Central memory CD8-positive, alpha-beta T cell (primary cell): Measurements from ENCODE around the gene KIAA1143.
A peak's percentile ranks its signal among the peaks of the same experiment; 100 is the strongest.

Source experiments
- ATAC-seq: fragments of 150-1000 bp; cut with Tn5 transposase; replicated peaks from 2 replicates; pipeline ENCODE4 v1.10.0; 2022; ENCODE audit warnings: mild to moderate bottlenecking, moderate FRiP score, moderate number of reproducible peaks; ENCODE audit not compliant: poor library complexity, severe bottlenecking; ENCODE audit errors: extremely low read depth
- DNase-seq, 2 donors: peaks; one replicate each; pipeline ENCODE4 v3.0.0; 2021; ENCODE audit warnings: low spot score in 2 of 2
- H3K27ac Mint-ChIP-seq: one replicate; pipeline ENCODE4 v1.8.0; 2022; ENCODE audit warnings: low read depth, mild to moderate bottlenecking, moderate library complexity, mixed read lengths
- H3K27me3 Mint-ChIP-seq: one replicate; pipeline ENCODE4 v1.8.0; 2022; ENCODE audit warnings: mixed read lengths
- H3K36me3 Mint-ChIP-seq: one replicate; pipeline ENCODE4 v1.8.0; 2022; ENCODE audit warnings: mild to moderate bottlenecking, moderate library complexity, mixed read lengths; ENCODE audit not compliant: insufficient read depth
- H3K4me1 Mint-ChIP-seq: one replicate; pipeline ENCODE4 v1.8.0; 2022; ENCODE audit warnings: mixed read lengths
- H3K4me3 Mint-ChIP-seq: one replicate; pipeline ENCODE4 v1.8.0; 2022; ENCODE audit warnings: mild to moderate bottlenecking, moderate library complexity, mixed read lengths
- H3K9me3 Mint-ChIP-seq: one replicate; pipeline ENCODE4 v1.8.0; 2022; ENCODE audit warnings: mixed read lengths

KIAA1143 gene

DNA sequence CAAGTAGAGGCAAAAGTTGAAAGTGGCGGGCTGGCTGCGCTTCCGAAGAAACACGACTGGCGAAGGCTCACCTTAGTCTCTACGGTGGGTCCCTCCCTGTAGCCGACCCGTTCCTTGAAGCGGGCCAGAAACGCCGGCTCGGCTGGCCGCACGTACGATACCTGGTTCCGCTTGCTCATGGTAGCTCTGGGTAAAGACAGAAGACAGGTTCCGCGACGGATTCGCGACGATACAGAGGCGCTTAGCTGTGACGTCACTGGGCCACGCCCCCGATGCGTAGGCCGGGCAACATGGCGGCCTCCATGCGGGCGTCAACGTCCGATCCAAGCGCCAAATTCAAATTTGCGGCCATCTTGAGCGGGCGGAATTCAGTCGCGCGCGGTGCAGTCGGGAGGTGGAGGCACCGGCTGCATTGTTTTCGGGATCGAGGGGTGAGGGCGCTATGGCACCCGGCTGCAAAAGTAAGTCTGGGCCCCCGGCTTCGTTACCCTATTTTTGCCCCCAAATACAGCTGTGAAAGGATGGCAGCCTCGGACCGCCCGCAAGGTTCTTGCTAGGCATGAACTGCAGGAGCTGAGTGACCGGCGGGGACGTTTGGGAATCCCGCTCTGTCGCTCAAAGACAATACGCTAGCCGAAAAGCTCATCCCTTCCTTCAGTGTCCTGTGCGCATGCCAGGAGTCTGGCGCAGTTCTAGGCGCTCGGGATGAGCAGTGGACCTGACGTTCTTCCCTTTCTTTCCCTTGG lies at the start of gene KIAA1143, which contains the start of gene KIF15:
TSS of gene KIAA1143 (minus strand) at position 196 of the 746 bp plus-strand sequence. CDS start at position 179, 17 bp downstream.
TSS of gene KIF15 (plus strand) at position 371 of the 746 bp plus-strand sequence. CDS start at position 443, 72 bp downstream.
- H3K9me3 Mint-ChIP-seq, result no peaks in the 10 kb centered on the region

DNA sequence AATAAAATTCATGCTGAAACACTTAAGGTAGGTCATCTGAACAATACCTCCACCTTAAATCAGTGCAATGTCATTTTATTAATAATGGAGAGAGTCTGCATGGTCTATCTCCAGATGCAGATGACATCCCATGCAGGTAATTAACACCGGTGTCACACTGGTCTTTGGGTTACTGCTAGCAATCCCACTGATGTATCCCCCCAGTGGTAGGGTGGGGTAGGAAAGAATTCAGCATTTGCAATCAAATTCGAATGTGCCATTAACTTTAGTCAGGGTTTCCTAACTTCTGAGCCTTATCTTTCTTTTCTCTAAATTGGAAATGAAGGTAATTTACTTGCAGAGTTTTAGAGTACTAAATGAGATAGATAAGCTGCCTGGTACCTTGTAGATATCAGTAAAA lies 44.5 kb upstream of the KIAA1143 start:
- Mint-ChIP-seq H3K36me3 (peaks cover 3% of the 10 kb centered on the region), H3K4me3 (no peak overlapping the region), H3K9me3 (no peaks in the 10 kb centered on the region), H3K4me1 (no peaks in the 10 kb centered on the region), H3K27ac (no peak overlapping the region), H3K27me3 (no peaks in the 10 kb centered on the region)
- ATAC-seq (no peak), DNase-seq (no peak)

More for the DNA sequence above, at the start of gene KIAA1143, which contains the start of gene KIF15:
- Mint-ChIP-seq H3K36me3 (peaks cover 24% of the 10 kb centered on the region), H3K4me1 (peaks cover 34% of the 10 kb centered on the region), H3K27ac (peak within 1 kb of the TSS; percentile 93), H3K4me3 (peak within 1 kb of the TSS; percentile 87), H3K27me3 (no peaks in the 10 kb centered on the region)
- DNase-seq, result peak; percentile 95 to 96
- ATAC-seq, result peak; percentile 99

DNA sequence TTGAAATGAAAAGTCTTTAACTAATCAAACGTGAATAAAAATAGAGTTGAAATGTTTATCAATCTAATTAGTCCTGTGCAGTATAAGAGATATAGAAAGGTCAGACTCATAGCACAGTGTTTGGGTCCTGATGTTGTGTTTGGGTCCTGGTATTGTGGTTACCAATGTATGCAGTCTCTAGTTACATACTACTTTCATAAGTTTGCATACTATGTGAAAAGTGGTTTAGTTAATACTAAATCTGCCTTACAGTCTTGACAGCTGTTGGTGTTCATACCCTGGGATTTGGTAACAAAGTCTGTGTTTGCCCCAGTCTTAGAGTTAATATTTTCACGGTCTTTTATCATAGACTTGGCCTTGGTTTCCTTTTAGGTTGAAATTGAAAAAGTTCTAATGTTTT lies 41.9 kb upstream of the KIAA1143 start:
- ATAC-seq (no peak), DNase-seq (no peak)
- Mint-ChIP-seq H3K27me3 (no peaks in the 10 kb centered on the region), H3K36me3 (peaks cover 2% of the 10 kb centered on the region), H3K4me3 (no peak overlapping the region), H3K27ac (no peak overlapping the region), H3K9me3 (no peaks in the 10 kb centered on the region), H3K4me1 (no peaks in the 10 kb centered on the region)

DNA sequence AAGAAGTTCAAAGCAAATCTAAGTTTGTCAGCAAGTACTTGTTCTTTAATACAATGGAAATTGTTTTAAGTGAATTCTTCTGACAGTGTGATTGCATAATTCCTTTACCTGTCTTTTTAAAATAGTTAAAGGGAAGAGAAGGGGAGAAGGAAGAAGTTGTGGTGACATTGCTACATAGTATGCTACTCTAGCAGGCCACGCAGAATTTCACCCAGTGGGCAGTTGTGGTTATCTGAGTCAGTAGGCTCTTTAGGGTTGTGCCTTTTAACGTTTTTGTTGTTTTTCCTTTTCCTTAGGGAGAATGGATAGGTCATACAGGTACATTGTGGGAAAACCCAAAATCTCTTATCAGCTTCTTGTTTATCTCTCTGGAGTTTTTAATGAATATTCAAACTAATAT lies 40.6 kb upstream of the KIAA1143 start:
- Mint-ChIP-seq H3K4me1 (no peaks in the 10 kb centered on the region), H3K27ac (no peak overlapping the region), H3K4me3 (no peak overlapping the region), H3K27me3 (no peaks in the 10 kb centered on the region), H3K9me3 (no peaks in the 10 kb centered on the region), H3K36me3 (peaks cover 2% of the 10 kb centered on the region)
- ATAC-seq (no peak), DNase-seq (no peak)

DNA sequence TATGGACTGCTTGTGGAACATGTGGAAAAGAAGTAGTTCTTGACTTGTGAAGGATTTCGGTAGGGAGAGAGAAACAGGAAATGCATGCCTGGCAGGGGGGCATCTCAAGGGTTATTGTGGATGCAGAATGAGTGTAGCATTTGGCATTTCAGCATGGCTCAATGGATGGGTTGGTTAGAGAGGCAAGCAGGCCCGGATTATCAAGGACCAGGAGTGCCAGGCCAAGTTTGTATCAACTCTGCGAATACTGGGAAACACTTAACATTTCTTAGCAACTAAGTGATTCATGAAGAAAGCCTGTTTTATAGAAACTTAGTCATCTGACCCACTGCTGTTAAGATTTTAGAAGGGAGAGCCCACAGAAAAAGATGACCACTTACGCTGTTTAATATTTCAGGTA lies 33.8 kb upstream of the KIAA1143 start:
- no peak for ATAC-seq
- no peak for DNase-seq
- no peaks in the 10 kb centered on the region for H3K27me3 Mint-ChIP-seq
- no peaks in the 10 kb centered on the region for H3K4me1 Mint-ChIP-seq
- H3K4me3 Mint-ChIP-seq, result no peak overlapping the region
- no peak overlapping the region for H3K27ac Mint-ChIP-seq
- H3K36me3 Mint-ChIP-seq, result no peaks in the 10 kb centered on the region
- H3K9me3 Mint-ChIP-seq, result no peaks in the 10 kb centered on the region

DNA sequence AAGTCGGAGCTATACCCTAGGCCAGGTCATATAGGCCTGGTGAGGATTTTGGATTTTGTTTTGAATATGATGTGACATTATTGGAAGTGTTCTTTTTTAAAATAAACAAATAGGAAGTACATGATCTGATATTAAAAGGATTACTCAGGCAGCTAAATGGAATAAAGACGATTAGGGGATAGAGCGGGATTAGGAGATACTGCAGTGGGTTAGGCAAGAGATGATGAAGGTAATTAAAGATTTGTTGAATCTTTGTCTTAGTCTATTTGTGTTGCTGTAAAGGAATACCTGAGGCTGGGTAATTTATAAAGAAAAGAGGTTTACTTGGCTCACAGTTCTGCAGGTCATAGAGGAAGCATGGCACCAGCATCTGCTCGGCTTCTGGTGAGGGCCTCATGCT lies 21.5 kb upstream of the KIAA1143 start:
- H3K36me3 Mint-ChIP-seq, result peaks cover 4% of the 10 kb centered on the region

DNA sequence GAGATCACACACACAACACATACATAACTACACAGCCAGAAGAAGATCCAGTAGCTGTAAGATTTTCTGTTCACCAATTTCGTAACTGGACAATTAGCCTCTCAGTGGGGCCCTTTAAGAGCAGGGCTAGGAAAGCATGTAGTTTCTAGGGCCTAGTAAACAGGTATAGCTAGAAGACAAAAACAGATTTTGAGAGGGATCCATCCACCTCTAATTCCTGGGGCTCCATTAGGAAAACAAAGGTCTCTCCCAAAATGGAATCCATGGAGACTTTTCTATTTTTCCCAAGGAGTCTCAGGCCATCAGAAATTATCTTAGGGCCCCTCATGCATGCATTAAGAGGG lies 10.7 kb upstream of the KIAA1143 start:
- Mint-ChIP-seq H3K36me3 (no peaks in the 10 kb centered on the region), H3K4me3 (no peak overlapping the region), H3K27me3 (no peaks in the 10 kb centered on the region), H3K9me3 (peaks cover 6% of the 10 kb centered on the region), H3K27ac (no peak overlapping the region), H3K4me1 (no peaks in the 10 kb centered on the region)
- no peak for ATAC-seq
- DNase-seq, result no peak

More for the DNA sequence above, 21.5 kb upstream of the KIAA1143 start:
- H3K27ac Mint-ChIP-seq, result peak overlapping the region; percentile 2
- no peaks in the 10 kb centered on the region for H3K4me1 Mint-ChIP-seq
- ATAC-seq (no peak), DNase-seq (no peak)
- no peaks in the 10 kb centered on the region for H3K27me3 Mint-ChIP-seq
- no peaks in the 10 kb centered on the region for H3K9me3 Mint-ChIP-seq
- no peak overlapping the region for H3K4me3 Mint-ChIP-seq

DNA sequence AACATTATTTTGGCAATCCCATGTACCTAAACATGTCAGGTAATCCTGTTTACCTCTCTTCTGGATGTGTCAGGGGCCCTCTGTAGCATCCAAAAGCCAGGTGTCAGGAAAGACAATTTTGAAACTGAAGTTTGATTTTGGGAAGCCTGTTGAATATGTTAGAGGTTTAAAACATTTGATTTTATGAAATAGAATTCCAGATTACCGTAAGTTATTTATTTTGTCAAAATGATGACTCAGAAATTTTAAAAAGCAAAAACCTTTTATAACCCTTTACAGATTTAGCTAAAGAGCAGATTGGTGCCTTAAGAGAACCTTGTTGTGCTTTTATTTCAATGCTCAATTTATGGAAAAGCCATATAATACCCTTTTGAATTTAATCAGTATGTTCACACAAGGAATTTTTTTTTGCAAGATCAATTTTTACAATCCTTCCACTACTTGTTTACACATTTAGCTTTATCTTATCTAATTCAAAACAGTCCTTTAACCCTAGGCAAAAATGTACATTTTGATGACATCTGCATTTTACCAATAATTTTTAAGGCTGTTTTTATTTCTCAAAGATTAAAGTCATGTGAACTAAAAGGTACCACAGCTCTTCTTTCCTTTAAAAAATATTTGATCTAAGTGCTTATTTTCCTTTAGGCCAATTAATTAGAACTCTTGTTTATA lies 10.1 kb upstream of the KIAA1143 start:
- no peak overlapping the region for H3K4me3 Mint-ChIP-seq
- peaks cover 6% of the 10 kb centered on the region for H3K9me3 Mint-ChIP-seq
- no peaks in the 10 kb centered on the region for H3K36me3 Mint-ChIP-seq

DNA sequence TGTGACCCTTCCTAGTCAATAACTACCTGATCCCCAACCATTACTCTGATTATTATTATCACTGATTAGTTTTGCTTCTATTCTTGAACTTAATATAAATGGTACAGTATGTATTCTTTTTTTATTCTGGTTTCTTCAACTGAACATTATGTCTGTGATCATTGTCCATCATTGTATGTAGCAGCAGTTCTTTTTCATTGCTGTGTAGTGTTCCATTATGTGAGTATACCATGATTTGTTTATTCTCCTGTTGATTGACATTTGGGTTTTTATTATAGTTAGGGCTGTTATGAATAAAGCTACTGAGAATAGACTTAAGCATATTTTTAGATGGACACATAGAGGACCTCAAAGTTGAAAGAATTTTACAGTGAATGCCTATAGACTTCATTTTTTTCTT lies 2.8 kb upstream of the KIAA1143 start:
- Mint-ChIP-seq H3K27me3 (no peaks in the 10 kb centered on the region), H3K27ac (no peak overlapping the region), H3K9me3 (no peaks in the 10 kb centered on the region), H3K4me1 (peaks cover 17% of the 10 kb centered on the region), H3K4me3 (no peak overlapping the region), H3K36me3 (peaks cover 20% of the 10 kb centered on the region)
- no peak for DNase-seq
- ATAC-seq, result no peak

More for the DNA sequence above, 10.1 kb upstream of the KIAA1143 start:
- no peaks in the 10 kb centered on the region for H3K4me1 Mint-ChIP-seq
- DNase-seq, result no peak
- H3K27me3 Mint-ChIP-seq, result no peaks in the 10 kb centered on the region
- no peak overlapping the region for H3K27ac Mint-ChIP-seq
- ATAC-seq, result no peak

DNA sequence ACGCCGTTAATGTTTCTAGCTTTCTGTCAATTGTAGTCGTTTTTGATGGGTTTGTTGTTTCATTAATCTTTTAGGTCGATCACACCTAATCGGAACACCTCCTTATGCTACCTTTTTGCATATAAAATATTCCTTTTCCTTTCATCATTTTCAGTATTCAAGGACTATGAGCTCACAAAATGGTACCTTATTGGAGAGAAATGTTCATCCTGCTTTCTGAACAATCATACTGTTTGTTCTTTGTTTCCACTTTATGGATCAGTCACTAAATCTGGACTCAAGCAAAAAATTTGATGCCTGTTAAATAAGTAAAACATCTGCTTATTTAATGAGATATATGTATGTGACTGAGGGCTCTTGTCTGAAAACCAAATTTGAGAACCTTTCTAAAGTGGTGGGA lies 1.3 kb upstream of the KIAA1143 start:
- Mint-ChIP-seq H3K27ac (peak overlapping the region; percentile 93), H3K4me1 (peaks cover 27% of the 10 kb centered on the region)

DNA sequence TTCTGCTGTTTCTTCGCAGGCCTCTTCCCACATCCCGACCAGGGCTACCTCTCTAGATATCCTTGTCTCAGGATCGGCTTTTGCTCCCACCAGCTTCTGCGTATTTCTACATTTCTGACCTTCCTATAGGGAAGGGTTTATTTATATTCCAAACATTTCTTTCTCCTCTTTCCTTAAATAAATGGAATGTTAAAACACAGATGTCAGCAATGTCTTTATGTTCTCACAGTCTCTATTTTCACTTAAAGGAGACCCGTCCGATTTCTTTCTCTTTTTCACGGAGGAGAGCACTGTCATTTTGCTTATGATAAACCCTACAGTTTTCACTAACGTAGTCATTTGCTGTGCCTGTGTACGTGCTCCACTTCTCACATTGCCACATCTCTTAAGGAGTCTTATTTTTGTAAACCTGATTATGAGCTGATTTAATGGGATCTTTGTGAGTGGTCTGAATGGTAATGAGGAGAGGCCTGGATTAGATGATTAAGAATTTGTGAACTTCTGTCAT lies 805 bp upstream of the KIAA1143 start:
- Mint-ChIP-seq H3K4me3 (peak overlapping the region; percentile 87), H3K27me3 (no peaks in the 10 kb centered on the region), H3K36me3 (peaks cover 24% of the 10 kb centered on the region), H3K9me3 (no peaks in the 10 kb centered on the region), H3K4me1 (peaks cover 31% of the 10 kb centered on the region), H3K27ac (peak overlapping the region; percentile 93)
- no peak for ATAC-seq
- DNase-seq, result no peak

More for the DNA sequence above, 1.3 kb upstream of the KIAA1143 start:
- ATAC-seq (no peak), DNase-seq (no peak)
- H3K27me3 Mint-ChIP-seq, result no peaks in the 10 kb centered on the region
- H3K9me3 Mint-ChIP-seq, result no peaks in the 10 kb centered on the region
- H3K36me3 Mint-ChIP-seq, result peaks cover 22% of the 10 kb centered on the region
- H3K4me3 Mint-ChIP-seq, result peak overlapping the region; percentile 87

DNA sequence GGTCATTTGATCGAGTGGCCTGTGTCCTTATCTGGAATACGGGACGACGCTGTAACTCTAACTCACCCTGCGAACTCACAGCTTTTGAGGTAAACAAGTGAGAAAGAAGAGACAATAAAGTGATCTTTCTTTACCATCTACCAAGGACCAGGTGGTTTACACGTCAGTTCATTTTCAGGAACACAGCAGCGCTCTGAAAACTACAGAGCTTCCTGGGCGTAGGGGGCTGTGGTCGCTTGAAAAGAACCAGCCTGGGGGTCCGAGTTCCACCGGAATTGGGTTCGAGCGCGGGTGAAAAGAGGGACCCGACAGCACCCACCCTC lies 357 bp downstream of the KIAA1143 start:
- DNase-seq (no peak), ATAC-seq (peak; percentile 21)
- no peaks in the 10 kb centered on the region for H3K27me3 Mint-ChIP-seq
- peak overlapping the region; percentile 93 for H3K27ac Mint-ChIP-seq
- H3K4me1 Mint-ChIP-seq, result peaks cover 34% of the 10 kb centered on the region
- H3K36me3 Mint-ChIP-seq, result peaks cover 21% of the 10 kb centered on the region
- H3K4me3 Mint-ChIP-seq, result peak overlapping the region; percentile 87
- no peaks in the 10 kb centered on the region for H3K9me3 Mint-ChIP-seq

DNA sequence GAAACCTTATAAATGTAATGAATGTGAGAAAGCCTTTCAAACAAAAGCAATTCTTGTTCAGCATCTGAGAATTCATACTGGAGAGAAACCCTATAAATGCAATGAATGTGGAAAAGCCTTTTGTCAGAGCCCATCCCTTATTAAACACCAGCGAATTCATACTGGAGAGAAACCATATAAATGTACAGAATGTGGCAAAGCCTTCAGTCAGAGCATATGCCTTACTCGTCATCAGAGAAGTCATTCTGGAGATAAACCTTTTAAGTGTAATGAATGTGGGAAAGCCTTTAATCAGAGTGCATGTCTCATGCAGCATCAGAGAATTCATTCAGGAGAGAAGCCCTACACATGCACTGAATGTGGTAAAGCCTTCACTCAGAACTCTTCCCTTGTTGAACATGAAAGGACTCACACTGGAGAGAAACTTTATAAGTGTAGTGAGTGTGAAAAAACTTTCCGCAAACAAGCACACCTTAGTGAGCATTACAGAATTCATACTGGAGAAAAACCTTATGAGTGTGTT lies 26.7 kb downstream of the KIAA1143 start:
- Mint-ChIP-seq H3K4me1 (peaks cover 8% of the 10 kb centered on the region), H3K27ac (no peak overlapping the region), H3K36me3 (peaks cover 5% of the 10 kb centered on the region), H3K4me3 (no peak overlapping the region), H3K27me3 (no peaks in the 10 kb centered on the region), H3K9me3 (peaks cover 26% of the 10 kb centered on the region)
- DNase-seq, result no peak
- no peak for ATAC-seq
